ACHN (cell line): ENCODE results near the gene MAGI3.
"Not testable (repeated sequence)": the region's sequence is repeated elsewhere in the genome, so short reads cannot be mapped to it uniquely, and the experiment has no call there.

Experiments used
- DNase-seq: peaks from one replicate; pipeline ENCODE4 v3.0.0-alpha.2; 2015
- in situ Hi-C: cut with HindIII; loops from 2 replicates; pipeline ENCODE4 v1.10.0; 2017; ENCODE audit warnings: low sequenced_read_pairs, low pct_ligation_motif_present, low pct_unique_long_range_greater_than_20kb

The MAGI3 gene

GRCh38 chr1:113434874-113435175 is 44.5 kb downstream of the MAGI3 start:
- no peak for DNase-seq
- in situ Hi-C loops, result no loop called here

GRCh38 chr1:113437554-113438341 is 47.4 kb downstream of the MAGI3 start:
- in situ Hi-C loops, result no loop called here
- DNase-seq, result no peak

GRCh38 chr1:113438505-113439276 is 48.4 kb downstream of the MAGI3 start:
- DNase-seq, result no peak
- in situ Hi-C loops, result no loop called here

GRCh38 chr1:113439277-113439670 is 49.0 kb downstream of the MAGI3 start:
- DNase-seq, result no peak
- in situ Hi-C loops, result no loop called here

- no peak for DNase-seq
- in situ Hi-C loops, result no loop called here
Observed at GRCh38 chr1:113442131-113442530, 51.8 kb downstream of the MAGI3 start.

GRCh38 chr1:113444857-113445256 is 54.5 kb downstream of the MAGI3 start:
- in situ Hi-C loops, result no loop called here
- DNase-seq, result no peak

- no peak for DNase-seq
- in situ Hi-C loops, result no loop called here
Observed at GRCh38 chr1:113451710-113452109, 61.4 kb downstream of the MAGI3 start.

GRCh38 chr1:113452921-113453770 is 62.8 kb downstream of the MAGI3 start:
- peak; percentile 42 for DNase-seq
- in situ Hi-C loops, result no loop called here

GRCh38 chr1:113453771-113454083 is 63.4 kb downstream of the MAGI3 start:
- DNase-seq, result no peak
- in situ Hi-C loops, result no loop called here

GRCh38 chr1:113455374-113455773 is 65.1 kb downstream of the MAGI3 start:
- no peak for DNase-seq
- in situ Hi-C loops, result no loop called here

- DNase-seq, result peak; percentile 85
- in situ Hi-C loops, result no loop called here
Observed at GRCh38 chr1:113456967-113457366, 66.7 kb downstream of the MAGI3 start.

GRCh38 chr1:113459279-113459678 is 69.0 kb downstream of the MAGI3 start:
- no peak for DNase-seq
- in situ Hi-C loops, result no loop called here

GRCh38 chr1:113467991-113468390 is 77.7 kb downstream of the MAGI3 start:
- in situ Hi-C loops, result no loop called here

GRCh38 chr1:113478427-113479195 is 88.3 kb downstream of the MAGI3 start:
- in situ Hi-C loops, DNase-seq: not testable (repeated sequence)

More at GRCh38 chr1:113467991-113468390, 77.7 kb downstream of the MAGI3 start:
- DNase-seq, result no peak

GRCh38 chr1:113479713-113480676 is 89.7 kb downstream of the MAGI3 start:
- no peak for DNase-seq
- in situ Hi-C loops, result no loop called here

GRCh38 chr1:113485131-113485530 is 94.8 kb downstream of the MAGI3 start:
- DNase-seq, in situ Hi-C loops: not testable (repeated sequence)

- in situ Hi-C loops, result no loop called here
- DNase-seq, result no peak
Observed at GRCh38 chr1:113488576-113489177, 98.4 kb downstream of the MAGI3 start.
